Hematopoietic multipotent progenitor cell treated with erythropoietin and hydrocortisone succinate and interleukin-3 and kit ligand, for 15 days (in vitro differentiated cells): ENCODE results near the gene ZNF789.
"Not testable (repeated sequence)": the region's sequence is repeated elsewhere in the genome, so short reads cannot be mapped to it uniquely, and the experiment has no call there.

Source experiments
- DNase-seq: peaks from one replicate; pipeline ENCODE4 v3.0.0-alpha.2; 2015; ENCODE audit warnings: low spot score

ZNF789 gene

DNA sequence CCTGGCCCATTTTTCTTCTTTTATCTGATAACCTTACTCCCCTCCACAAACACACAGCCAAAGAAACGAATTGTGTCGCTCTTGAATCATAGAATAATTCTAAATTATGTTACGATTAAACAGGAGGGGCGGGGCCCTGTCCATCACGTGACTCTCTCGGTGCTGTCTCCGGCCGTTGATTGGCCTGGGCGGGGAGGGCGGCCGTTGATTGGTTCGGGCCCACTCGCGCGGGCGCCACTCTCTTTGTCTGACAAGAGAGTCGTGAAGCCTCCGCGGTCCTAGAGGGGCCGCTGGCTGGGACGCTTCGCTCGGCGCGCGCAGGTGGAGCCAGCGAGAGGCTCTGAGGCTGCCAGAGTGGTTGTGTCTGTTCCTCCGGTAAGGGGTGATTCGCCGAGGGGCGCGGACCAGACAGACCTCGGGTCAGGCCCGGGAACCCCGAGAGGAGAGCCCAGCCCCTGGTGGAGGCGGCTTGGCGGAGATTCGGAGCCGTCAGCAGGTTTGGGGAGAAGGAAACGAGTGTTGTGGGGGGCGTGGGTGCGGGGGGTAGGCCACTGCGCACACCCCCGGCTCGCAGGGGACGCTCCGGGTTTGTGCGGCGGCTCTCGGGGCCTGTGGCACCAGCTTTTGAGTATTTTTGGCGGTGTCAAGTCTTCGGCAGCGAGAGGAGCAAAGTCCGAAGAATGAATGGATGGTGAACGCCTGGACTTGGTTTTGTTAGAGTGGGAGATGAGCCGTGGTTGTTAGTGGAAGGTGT is at the start of gene ZNF789:
TSS of gene ZNF789 (plus strand) at position 330 of the 754 bp plus-strand sequence. CDS start 3,567 bp downstream, outside the sequence.
- DNase-seq = peak; percentile 96

DNA sequence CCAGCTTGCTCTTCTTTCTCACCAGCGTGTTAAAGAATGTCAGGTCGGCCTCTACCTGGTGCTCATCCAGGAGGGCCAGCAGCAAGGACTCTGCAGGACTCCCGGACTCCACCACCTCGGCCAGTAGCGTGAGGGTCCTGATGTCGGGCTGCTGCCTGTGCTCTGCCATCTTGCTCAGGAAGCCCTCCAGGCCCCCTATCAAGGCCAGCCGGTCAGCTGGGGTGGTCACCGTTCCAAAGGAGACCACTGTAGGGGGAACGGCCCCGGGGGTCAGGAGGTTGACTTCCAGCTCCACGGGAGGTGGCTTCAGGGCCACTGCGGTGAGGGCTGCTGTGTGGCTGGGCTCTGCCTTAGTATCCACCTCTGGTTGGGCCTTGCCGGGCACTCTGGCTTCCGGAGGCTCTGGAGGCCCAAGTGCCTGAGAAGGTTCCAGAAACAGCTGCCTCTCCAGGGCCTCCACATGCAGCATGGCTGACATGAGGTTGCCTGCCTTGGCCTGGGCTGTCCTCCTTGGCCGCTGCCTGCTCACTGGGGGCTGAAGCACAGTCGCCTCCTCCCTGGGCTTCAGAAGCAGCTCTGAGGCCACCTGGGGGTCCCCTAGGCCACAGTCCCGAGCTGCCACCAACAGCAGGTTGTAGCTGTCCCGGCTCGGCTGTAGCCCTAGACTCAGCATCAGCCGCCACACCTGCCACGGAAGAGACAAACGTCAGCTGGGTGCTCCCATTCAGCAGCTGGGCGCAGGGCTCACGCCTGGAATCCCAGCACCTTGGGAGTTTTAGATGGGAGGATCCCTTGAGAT is 47.6 kb upstream of the ZNF789 start:
- no peak for DNase-seq

DNA sequence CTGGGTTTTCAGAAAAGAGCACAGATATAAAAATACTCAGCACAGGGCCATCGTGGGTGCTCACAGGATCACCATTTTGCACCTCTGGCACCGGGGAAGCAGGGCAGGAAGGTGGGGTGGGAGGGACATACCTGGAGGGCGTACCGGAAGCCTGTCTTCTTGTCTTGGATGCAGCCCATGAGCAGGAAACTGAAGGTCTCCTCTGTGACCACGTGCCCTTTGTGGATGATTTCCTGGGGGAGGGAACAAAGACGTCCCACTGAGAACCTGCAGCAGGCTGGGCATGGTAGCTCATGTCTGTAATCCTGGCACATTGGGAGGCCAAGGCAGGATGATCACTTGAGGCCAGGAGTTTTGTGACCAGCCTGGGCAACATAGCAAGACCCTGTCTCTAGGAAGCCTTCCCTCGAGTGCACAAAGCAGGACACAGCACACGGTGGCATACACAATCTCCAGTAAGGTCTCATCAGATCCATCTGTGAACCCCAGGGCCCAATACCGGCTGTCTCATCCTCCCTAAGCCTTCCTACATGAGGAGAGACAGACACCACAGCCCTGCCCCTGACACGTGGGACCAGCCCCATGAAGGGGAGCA is 43.6 kb upstream of the ZNF789 start:
- DNase-seq = no peak

DNA sequence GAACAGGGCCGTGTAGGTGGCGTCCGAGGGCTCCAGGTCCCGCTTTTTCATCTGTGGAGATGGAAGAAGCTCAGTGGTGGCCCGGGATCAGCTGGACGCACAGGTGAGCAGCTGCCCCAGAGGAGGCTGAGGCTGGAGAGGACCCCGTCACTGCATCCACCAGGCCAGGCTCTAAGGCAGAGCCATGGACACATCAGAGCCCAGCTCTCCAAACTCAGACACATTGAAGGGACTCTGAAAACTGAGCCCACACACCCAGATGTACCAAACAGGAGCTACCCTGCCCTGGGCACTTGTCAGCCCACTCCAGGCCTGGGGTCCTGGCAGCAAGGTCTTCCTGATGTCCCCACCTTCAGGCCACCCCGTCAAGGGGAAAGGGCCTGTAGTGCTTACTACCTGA is 42.9 kb upstream of the ZNF789 start:
- no peak for DNase-seq

DNA sequence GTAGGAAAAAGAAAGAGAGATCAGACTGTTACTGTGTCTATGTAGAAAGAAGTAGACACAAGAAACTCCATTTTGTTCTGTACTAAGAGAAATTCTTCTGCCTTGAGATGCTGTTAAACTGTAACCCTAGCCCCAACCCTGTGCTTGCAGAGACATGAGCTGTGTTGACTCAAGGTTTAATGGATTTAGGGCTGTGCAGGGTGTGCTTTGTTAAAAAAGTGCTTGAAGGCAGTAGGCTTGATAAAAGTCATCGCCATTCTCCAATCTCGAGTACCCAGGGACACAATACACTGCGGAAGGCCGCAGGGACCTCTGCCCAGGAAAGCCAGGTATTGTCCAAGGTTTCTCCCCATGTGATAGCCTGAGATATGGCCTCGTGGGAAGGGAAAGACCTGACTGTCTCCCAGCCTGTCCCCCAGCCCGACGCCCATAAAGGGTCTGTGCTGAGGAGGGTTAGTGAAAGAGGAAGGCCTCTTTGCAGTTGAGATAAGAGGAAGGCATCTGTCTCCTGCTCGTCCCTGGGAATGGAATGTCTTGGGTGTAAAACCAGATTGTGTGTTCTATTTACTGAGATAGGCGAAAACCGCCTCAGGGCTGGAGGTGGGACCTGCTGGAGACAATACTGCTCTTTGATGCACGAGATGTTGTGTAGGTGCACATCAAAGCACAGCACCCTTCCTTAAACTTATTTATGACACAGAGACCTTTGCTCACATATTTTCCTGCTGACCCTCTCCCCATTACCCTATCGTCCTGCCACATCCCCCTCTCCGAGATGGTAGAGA is 40.7 kb upstream of the ZNF789 start:
- DNase-seq = not testable (repeated sequence)

DNA sequence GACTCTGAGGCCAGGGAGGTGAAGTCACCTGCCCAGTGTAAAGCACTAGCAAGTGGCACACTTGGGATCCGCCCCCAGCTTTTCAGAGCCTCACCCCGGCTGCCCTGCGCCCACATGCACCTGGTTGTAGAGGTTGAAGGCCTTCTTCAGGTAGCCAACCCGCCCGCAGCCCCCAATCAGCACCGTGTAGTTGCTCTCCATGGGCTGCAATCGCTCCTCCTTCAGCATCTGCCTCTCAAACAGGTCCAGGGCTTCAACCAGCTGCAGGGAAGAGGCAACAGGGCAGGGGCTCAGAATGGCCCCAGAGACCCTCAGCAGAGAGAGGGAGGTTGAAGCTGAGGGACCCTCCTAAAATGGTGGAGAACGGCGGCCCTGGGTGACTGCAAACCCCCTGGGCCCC is 39.5 kb upstream of the ZNF789 start:
- DNase-seq = no peak

DNA sequence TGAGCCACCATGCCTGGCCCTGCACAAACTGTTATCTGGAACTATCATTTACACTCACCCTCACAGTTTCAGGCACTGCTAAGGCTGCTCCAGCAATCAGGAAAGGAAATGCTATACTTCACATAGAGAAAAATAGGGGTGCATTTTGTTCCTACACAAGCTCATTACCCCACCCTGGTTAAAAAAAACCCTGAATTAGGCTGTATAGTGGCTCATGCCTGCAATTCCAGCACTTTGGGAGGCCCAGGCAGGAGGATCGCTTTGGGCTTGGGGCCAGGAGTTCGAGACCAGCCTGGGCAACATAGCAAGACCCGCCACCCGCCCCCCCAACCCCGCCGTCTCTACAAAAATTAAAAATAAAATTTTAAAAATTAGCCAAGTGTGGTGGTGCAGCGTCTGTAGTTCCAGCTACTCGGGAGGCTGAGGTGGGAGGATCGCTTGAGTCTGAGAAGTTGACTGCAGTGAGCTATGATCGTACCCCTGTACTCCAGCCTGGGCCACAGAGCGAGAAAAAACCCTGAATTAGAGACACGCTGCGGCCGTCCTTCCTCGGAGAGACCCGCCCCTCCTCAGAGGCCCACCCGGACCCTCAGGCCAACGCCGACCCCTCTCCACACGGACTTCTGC is 34.6 kb upstream of the ZNF789 start:
- DNase-seq = no peak

DNA sequence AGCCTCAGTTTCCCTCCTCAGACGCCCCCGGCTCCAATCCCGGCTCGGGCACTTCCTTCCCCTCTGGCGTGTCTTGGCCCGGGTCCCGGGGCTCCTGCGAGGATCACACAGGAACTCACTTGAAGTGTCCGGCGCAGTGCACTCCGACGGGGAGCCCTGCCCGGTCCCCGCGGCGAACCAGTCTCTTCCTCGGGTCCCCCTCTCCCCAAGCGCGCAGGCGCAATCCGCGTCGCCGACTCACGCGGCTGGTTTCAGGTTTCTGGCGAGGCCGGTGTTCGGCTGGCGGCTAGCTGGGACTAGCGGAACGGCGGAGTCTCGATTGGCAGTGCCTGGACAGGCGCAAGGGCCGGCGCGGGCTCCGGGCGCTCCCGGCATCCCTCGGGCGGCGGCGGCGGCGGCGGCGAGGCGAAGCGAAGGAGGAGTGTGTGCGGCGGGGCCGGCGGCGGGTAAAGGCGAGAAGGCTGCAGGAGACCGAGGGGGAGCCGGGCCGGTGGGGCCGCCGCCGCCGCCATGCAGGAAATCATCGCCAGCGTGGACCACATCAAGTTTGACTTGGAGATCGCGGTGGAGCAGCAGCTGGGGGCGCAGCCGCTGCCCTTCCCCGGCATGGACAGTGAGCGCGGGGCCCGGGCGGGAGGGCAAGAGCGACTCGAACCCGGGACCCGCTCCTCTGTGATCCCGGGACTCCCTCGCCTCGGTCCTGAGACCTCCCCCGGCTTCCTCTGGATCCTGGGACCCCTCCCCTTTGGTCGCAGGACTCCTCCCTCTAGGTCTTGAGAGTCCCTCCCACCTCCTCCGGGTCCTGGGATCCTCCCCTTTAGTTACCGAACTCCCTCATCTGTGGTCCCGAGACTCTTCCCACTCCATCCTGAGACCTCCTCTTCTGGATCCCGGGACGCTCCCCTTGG is 33.9 kb upstream of the ZNF789 start, which contains the start of the genes CPSF4 and PTCD1:
TSS of gene CPSF4 (plus strand) at position 371 of the 908 bp plus-strand sequence. CDS start at position 511, 140 bp downstream.
TSS of gene PTCD1 (minus strand) at position 226 of the 908 bp plus-strand sequence. CDS start 3,556 bp downstream, outside the sequence.
- peak; percentile 84 for DNase-seq

DNA sequence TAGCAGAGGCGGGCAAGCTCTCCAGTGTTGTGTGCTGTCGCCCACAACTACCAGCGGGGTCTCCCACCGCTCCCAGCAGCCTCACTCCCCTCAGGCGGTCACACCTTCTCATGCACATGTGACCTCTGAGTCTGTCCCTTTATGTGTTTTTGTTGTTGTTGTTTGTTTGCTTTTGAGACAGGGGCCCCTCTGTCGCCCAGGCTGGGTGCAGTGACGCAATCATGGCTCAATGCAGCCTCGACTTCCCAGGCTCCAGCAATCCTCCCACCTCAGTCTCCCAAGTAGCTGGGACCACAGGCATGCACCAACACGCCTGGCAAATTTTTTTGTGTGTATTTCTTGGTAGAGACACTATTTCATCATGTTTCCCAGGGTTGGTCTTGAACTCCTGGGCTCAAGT is 32.5 kb upstream of the ZNF789 start:
- no peak for DNase-seq

DNA sequence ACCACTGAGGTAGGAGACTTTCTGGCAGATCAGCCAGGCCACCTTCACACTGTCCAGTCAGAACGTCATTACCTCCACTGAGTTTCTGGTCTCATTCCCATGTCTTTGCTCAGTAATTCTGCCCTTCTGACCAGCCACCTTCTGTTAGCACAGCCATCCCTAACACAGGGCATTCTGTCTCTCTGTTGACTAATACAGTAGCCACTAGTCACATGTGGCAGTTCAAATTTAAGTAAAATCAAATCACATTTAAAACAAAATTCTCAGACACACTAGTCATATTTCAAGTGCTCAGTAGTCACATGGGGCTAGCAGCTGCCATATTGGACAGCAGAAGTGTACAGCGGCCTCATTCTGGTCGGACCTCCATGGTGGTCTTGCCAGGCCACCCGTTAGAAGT is 26.6 kb upstream of the ZNF789 start:
- no peak for DNase-seq

DNA sequence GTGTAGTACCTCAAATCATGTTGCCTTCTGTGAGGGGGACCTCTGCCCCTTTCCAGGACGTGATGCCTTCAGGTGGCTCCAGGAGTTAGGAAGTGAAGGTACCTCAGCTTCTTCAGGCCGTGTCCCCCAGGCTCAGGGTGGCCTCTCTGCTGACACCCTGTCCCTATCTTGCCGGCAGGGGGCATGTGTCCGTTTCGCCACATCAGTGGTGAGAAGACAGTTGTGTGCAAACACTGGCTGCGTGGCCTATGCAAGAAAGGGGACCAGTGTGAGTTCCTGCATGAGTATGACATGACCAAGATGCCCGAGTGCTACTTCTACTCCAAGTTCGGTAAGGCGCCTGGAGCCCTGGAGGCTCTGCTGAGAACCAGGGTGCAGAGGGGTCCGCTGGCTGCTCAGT is 24.7 kb upstream of the ZNF789 start:
- peak; percentile 31 for DNase-seq

DNA sequence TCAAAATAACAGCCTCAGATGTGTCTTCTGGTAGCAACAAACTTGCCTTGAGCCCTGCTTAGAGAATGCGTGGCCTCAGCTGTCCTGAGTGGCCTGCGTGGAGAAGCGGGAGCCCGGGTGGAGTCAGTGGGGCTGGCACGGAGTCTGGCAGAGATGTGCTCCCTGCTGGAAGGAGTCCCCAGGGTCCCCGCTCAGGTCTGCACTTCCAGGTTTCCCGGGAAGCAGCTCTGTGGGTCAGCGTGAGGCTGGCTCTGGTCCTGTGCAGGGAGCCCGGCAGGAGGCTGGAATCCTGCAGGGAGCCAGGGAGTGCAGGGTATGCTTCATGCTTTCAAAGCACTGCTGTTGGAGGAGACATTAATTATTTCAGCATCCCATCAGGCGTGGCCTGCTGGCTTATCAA is 23.8 kb upstream of the ZNF789 start:
- DNase-seq = no peak

DNA sequence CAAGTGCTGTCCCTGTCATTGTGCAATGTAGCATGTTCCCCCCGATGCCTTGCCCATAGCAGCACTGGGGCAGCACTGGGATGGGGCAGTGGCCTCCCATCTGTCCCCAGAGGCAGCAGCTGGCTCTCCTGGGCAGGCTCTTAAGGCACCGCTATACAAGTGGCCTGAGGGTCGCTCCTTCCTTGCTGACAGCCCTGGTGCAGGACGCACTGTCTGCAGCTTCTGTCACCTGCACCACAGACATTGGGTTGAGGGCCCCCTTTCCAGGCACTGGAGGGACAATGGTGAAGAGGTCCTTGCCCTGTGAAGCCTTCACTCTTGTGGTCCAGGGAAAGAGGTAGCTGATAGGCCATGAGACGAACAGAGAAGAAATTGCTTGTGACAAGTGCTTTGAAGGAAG is 23.4 kb upstream of the ZNF789 start:
- no peak for DNase-seq

DNA sequence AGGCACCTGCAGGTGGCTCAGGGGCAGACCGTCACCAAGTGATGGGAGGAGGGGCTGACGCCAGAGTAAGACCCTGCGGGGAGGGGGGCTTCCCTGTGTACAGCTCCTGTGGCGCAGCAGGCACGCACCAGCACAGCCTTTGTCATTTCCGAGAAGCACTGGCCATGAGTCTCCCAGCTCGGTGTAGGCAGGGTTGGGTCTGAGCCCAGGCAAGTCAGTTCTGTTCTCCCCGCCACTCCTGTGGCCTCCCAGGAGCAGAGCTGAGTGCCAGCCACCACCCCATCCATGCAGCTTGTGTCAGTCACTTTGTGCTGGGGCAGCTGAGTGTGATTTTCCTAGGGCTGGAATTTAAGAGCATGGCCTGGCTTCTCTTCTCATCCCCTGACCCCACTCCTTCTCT is 20.8 kb upstream of the ZNF789 start:
- no peak for DNase-seq

DNA sequence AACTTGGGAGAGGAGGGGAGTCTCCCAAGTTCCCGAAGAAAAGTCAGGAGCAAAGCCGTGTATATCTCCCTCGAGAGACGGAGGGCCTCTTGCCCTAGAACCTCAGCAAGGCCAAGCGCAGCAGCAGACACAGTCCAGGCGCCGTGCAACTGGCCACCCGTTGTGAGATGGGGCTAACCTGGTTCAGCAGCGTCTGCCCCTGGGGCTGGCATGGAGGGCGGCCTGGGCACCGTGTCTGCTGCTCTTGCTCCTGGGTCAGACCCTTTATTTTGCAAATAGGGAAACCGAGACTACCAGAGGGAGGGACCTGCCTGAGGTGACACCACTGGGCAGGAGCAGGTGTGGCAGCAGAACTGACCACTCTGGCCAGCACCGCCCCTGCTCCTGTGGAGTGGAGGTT is 20.1 kb upstream of the ZNF789 start:
- no peak for DNase-seq

DNA sequence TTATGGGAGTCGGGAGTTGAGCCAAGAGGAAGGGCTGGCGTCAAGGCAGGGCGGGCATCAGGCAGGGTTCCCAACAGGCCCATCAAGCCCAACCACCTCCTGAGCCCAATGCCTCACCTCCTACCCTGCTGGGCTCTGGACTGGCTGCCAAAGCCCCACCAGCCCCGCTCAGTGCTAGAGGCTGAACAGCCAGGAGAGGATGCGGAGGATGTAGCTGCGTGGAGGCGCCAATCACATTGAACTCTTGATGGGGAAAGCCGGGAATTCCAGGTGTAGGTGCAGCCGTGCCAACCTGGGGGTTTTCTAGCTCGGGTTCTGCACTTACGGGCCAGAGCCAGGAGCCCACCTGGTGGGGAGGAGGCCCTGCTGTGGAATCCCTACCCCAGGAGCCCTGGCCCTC is 19.6 kb upstream of the ZNF789 start:
- DNase-seq = no peak

DNA sequence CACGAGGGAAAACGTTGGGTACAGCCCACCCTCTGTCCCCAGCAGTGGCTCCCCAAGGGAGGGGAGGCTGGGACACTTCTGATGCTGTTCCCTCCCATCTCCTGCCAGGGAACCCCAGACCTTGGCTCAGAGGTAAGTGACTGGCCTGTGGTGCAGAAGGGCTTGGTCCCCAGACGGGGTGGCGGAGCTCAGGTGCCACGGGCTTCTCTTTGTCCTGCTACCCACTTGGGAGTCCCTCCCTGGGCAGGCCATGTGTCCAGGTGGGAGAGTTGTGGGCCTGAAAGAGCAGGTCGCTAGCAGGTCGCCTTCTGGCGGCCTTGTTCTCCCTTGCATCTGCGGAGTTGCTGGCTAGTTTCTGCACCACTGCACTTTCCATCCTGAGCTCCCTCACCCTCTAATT is 16.8 kb upstream of the ZNF789 start:
- no peak for DNase-seq

DNA sequence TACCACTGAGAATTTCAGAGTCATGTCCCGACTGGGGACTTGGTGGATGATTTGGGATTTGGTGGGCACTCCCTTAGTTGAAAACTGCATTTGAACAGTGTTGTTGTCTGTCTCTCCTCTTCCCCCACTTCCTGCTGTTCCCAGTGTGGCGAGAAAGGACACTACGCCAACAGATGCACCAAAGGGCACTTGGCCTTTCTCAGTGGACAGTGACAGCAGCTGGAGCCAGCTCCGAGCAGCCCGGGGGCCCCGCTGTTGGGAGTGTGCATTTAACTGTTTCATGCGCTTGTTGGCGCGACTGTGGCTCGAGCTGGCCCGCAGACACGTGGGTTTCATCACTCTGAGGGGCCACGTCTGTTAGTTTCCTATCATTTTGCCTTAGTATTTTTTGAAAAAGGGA is 16.4 kb upstream of the ZNF789 start:
- no peak for DNase-seq

DNA sequence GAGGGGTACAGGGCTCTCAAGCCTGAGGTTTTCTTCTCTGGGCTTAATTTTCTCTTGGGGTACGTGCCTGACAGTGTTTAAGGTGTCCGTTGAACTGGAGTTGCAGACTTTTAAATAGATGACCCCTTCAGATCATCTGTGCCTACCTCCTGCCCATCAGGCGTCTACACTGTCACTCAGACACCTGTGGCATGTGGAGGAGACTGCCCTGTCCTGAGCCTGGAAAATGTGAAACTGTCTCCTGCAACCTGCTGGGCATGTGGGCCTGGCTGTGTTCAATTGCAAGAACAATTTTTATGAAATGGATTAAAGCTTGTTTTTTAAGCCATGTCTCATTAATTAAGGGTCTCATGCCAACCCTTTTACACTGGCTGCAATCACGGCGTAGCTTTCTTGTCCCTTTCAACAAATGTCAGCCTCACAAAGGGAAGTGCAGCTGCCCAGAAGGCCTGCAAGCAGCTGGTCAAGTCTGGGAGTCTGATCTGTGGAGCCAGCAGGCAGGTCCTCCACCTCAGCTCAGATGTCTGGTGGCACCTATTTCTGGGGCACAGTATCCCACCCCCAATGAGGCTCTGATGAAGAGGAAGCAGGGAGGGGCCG is 15.5 kb upstream of the ZNF789 start:
- DNase-seq = no peak
